OCI-LY1 (cell line): ENCODE data around the gene MAPT.

Experiments
- H2AFZ ChIP-seq: fragments of 200-600 bp; sonication (generic), shearing (Covaris generic); 2 replicates; pipeline ENCODE4 v1.6.0; 2014; ENCODE audit warnings: antibody characterized with exemption, mild to moderate bottlenecking, low read length
- H3F3A ChIP-seq: fragments of 200-600 bp; sonication (generic), shearing (Covaris generic); 2 replicates; pipeline ENCODE4 v1.6.0; 2014; ENCODE audit warnings: mild to moderate bottlenecking, antibody characterized with exemption, low read length, moderate library complexity; ENCODE audit not compliant: insufficient read depth
- H3K27ac ChIP-seq: fragments of 200-600 bp; sonication (generic); 2 replicates; pipeline ENCODE4 v1.5.1; 2014; ENCODE audit warnings: low read length, mixed run types, mild to moderate bottlenecking, low read depth; ENCODE audit not compliant: poor library complexity, severe bottlenecking
- H3K27me3 ChIP-seq: fragments of 200-600 bp; sonication (generic); 2 replicates; pipeline ENCODE4 v1.6.0; 2014; ENCODE audit warnings: antibody characterized with exemption, mild to moderate bottlenecking, low read length, moderate library complexity; ENCODE audit not compliant: insufficient read depth
- H3K36me3 ChIP-seq: fragments of 200-600 bp; sonication (generic); 2 replicates; pipeline ENCODE4 v1.6.1; 2014; ENCODE audit warnings: mild to moderate bottlenecking, antibody characterized with exemption, low read length, moderate library complexity, mixed read lengths; ENCODE audit not compliant: insufficient read depth
- H3K4me1 ChIP-seq: fragments of 200-600 bp; sonication (generic); 2 replicates; pipeline ENCODE4 v1.5.1; 2014; ENCODE audit warnings: mild to moderate bottlenecking, low read length, moderate library complexity; ENCODE audit not compliant: insufficient read depth, severe bottlenecking
- H3K4me2 ChIP-seq: fragments of 200-600 bp; sonication (generic), shearing (Covaris generic); 2 replicates; pipeline ENCODE4 v1.6.1; 2014; ENCODE audit warnings: low read length
- H3K4me3 ChIP-seq: fragments of 200-600 bp; sonication (generic); 2 replicates; pipeline ENCODE4 v1.5.1; 2014; ENCODE audit warnings: low read length, low read depth, mild to moderate bottlenecking, mixed read lengths; ENCODE audit not compliant: poor library complexity, severe bottlenecking
- H3K79me2 ChIP-seq: fragments of 200-600 bp; shearing (Covaris generic); 2 replicates; pipeline ENCODE4 v1.6.1; 2016; ENCODE audit warnings: mixed run types, low read length, mixed read lengths; ENCODE audit not compliant: insufficient read depth
- H3K9ac ChIP-seq: fragments of 200-600 bp; sonication (generic), shearing (Covaris generic); 2 replicates; pipeline ENCODE4 v1.6.1; 2014; ENCODE audit warnings: mild to moderate bottlenecking, low read length, mixed read lengths
- H3K9me2 ChIP-seq: fragments of 200-600 bp; sonication (generic), shearing (Covaris generic); 2 replicates; pipeline ENCODE4 v1.6.1; 2014; ENCODE audit warnings: low read depth, mild to moderate bottlenecking, low read length, mixed read lengths
- H3K9me3 ChIP-seq: fragments of 200-600 bp; shearing (Covaris generic); 2 replicates; pipeline ENCODE4 v1.6.1; 2014; ENCODE audit warnings: low read length, mixed read lengths
- H4K20me1 ChIP-seq: fragments of 200-600 bp; sonication (generic), shearing (Covaris generic); 2 replicates; pipeline ENCODE4 v1.6.0; 2016; ENCODE audit warnings: mild to moderate bottlenecking, low read length; ENCODE audit not compliant: insufficient read depth
- EZH2 ChIP-seq: fragments of 200-600 bp; sonication (generic), shearing (Covaris generic); IDR thresholded peaks from 2 replicates; pipeline ENCODE4 v1.8.0; 2017; ENCODE audit warnings: borderline replicate concordance, mixed run types, mild to moderate bottlenecking, antibody characterized with exemption, low read length, moderate library complexity, mixed read lengths
- TF ChIP-seq, protein P1 (sequence below): fragments of 200-600 bp; sonication (generic), shearing (Covaris generic); IDR thresholded peaks from 2 replicates; pipeline ENCODE4 v1.5.1; 2017; ENCODE audit warnings: mild to moderate bottlenecking, antibody characterized with exemption, low read length, moderate library complexity, mixed read lengths

MAPT gene

DNA sequence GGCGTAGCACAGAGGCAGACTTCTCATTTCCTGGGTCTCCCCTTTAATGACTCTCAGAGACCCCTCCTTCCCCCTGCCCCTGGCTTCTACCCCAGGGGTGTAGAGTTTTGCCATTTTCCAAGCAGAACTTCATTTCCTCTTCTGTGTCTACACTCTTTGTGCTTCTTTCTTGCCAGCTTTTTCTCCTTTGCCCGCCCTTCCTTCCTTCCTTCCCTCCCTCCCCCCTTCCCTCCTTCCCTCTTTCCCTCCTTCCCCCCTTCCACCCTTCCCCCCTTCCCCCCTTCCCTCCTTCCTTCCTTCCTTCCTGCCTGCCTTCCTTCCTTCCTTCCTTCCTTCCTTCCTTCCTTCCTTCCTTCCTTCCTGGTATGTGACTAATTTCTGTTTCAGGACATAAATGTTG, 47.0 kb downstream of the MAPT start:
- Histone ChIP-seq H3K4me1 (no peaks in the 10 kb centered on the region), H3K36me3 (no peaks in the 10 kb centered on the region), H2AFZ (no peak overlapping the region), H3K4me3 (no peak overlapping the region), H3K4me2 (no peak overlapping the region), H3K9me3 (no peaks in the 10 kb centered on the region), H3F3A (no peaks in the 10 kb centered on the region), H3K27me3 (peaks cover 14% of the 10 kb centered on the region), H3K79me2 (no peaks in the 10 kb centered on the region), H4K20me1 (no peaks in the 10 kb centered on the region), H3K27ac (no peak overlapping the region), H3K9ac (no peak overlapping the region), H3K9me2 (no peaks in the 10 kb centered on the region)
- TF ChIP-seq, protein P1, sequence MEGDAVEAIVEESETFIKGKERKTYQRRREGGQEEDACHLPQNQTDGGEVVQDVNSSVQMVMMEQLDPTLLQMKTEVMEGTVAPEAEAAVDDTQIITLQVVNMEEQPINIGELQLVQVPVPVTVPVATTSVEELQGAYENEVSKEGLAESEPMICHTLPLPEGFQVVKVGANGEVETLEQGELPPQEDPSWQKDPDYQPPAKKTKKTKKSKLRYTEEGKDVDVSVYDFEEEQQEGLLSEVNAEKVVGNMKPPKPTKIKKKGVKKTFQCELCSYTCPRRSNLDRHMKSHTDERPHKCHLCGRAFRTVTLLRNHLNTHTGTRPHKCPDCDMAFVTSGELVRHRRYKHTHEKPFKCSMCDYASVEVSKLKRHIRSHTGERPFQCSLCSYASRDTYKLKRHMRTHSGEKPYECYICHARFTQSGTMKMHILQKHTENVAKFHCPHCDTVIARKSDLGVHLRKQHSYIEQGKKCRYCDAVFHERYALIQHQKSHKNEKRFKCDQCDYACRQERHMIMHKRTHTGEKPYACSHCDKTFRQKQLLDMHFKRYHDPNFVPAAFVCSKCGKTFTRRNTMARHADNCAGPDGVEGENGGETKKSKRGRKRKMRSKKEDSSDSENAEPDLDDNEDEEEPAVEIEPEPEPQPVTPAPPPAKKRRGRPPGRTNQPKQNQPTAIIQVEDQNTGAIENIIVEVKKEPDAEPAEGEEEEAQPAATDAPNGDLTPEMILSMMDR: no peak
- no peak for TF ChIP-seq EZH2

DNA sequence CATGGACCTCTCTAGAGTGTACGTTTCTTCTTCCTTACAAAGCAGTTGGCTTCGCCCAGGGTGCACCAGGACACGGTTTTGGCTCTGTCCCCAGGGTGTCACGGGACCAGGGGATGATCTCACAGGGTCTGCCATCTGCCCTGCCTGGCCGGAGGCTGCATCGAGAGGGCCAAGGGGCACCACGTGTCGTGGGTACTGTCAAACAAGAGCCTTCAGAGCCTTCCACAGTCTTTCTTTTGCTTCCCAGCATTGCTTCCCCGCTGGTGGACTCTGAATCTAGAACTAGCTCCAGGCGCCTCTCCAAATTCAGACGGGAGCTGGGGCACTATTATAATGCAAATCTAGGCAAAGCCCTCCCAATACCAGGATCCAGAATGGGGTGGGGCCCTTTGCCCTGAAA, 47.9 kb downstream of the MAPT start:
- H3K79me2 ChIP-seq: no peaks in the 10 kb centered on the region
- no peaks in the 10 kb centered on the region for H4K20me1 ChIP-seq
- no peak overlapping the region for H3K27ac ChIP-seq
- no peaks in the 10 kb centered on the region for H3K4me1 ChIP-seq
- no peak overlapping the region for H3K4me3 ChIP-seq
- H3K9me2 ChIP-seq: no peaks in the 10 kb centered on the region
- H3K36me3 ChIP-seq: no peaks in the 10 kb centered on the region
- no peaks in the 10 kb centered on the region for H3F3A ChIP-seq
- no peak overlapping the region for H3K4me2 ChIP-seq
- H3K9ac ChIP-seq: no peak overlapping the region
- H3K27me3 ChIP-seq: peaks cover 14% of the 10 kb centered on the region
- TF ChIP-seq, protein P1: no peak
- TF ChIP-seq EZH2: no peak
- H2AFZ ChIP-seq: no peak overlapping the region
- H3K9me3 ChIP-seq: no peaks in the 10 kb centered on the region

DNA sequence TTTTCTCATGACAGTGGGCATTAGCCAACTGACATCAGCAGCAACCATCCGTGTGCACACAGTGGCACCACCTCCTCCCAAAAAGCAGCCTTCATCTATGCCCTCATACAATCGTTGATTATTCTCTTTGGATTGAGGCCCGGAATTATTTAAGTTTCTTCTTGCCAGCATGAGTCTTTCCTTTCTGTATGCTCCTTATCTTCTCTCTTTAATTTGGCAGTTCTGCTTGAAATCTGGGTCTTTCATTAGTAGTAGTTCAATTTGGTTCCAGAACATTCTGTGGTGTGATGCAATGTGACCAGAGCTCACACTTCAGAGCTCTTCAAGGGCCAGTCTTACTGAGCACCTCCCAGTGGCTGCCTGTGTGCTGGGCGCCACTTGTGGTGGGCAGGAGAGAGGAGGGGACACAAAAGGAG, 52.5 kb downstream of the MAPT start:
- no peaks in the 10 kb centered on the region for H3K36me3 ChIP-seq
- H3K9ac ChIP-seq: no peak overlapping the region
- H3K27ac ChIP-seq: no peak overlapping the region
- no peaks in the 10 kb centered on the region for H3F3A ChIP-seq
- no peaks in the 10 kb centered on the region for H3K9me2 ChIP-seq
- TF ChIP-seq EZH2: no peak
- TF ChIP-seq, protein P1: no peak
- no peak overlapping the region for H3K4me2 ChIP-seq
- H3K79me2 ChIP-seq: no peaks in the 10 kb centered on the region
- H3K4me3 ChIP-seq: no peak overlapping the region
- no peaks in the 10 kb centered on the region for H3K9me3 ChIP-seq
- H3K27me3 ChIP-seq: peaks cover 13% of the 10 kb centered on the region; the same call in 1 of the 2 replicates
- no peak overlapping the region for H2AFZ ChIP-seq
- no peaks in the 10 kb centered on the region for H4K20me1 ChIP-seq
- H3K4me1 ChIP-seq: peaks cover 7% of the 10 kb centered on the region
